HG03575 (cell line): ENCODE measurements around the gene TNFSF10.

Source experiments
- ATAC-seq: cut with Tn5 transposase; IDR thresholded peaks from one replicate; pipeline ENCODE4 v1.9.1; 2021; ENCODE audit not compliant: unreplicated experiment, insufficient number of reproducible peaks, low FRiP score; ENCODE audit errors: extremely low read depth

Gene TNFSF10

DNA sequence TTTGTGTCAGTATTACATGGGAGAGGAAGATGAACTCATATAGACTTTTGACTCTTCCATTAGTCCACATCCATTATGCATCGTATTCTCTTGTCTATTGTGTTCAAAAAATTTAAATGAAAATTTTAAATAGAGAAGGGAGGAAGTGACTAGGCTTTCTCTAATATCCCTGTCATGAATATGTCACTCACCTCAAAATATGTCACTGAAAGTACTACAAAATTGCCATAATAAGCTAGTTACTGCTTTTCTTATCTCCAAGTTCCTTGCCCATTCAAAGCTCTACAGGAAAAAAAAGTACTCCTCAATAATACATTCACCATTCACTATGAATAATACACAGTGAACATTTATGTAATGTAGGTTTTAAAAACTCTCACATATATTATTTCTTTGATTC is 52.6 kb downstream of the TNFSF10 start:
- no peak for ATAC-seq

DNA sequence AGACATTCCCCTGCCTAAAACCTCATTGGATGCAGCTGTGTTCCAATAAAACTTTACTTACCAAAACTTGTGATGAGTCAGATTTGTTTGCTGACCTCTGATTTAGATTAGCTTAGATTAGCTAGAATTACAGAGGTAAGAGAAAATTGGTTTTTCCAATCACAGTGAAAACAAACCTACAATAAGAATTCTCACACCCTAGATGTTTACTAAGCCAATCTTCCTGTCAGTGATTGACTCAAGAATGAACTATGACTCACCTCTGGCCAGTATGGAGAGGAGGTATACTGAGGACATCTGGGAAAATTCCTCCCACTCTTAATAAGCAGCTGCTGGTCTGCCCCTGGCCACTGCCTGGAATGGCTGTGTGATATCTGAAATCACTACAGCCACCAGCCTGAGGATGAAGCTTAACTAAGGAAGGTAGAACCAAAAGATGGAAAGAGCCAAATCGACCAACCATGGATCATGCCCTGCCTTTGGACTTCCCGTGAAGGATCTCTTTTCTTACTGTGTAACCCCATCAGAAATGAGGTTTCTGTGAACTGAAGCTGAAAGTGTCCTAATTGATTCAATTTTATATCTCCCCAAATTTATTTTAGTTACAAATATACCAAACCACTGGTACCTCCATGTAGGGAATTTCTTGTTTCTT is 55.9 kb downstream of the TNFSF10 start:
- ATAC-seq, result no peak

DNA sequence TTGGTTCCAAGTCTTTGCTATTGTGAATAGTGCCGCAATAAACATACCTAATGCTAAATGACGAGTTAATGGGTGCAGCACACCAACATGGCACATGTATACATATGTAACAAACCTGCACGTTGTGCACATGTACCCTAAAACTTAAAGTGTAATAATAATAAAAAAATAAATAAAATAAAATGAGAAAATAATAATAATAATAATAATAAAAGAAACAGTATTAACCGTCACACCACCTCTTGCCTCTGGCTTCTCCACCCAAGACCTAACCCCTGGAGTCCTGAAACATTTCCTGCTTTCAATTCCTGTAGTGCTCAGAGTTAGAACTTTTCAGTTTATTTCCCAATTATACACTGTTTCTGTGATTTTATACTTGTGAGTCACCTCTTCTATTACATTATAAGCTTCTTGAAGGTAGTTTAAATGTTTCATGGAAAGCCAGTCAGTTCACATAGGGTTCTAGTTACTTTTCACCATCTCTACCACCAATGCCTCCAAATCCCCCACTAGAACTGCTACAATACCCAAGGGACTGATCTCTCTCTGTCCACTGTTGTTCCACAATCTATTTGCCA is 56.6 kb downstream of the TNFSF10 start:
- no peak for ATAC-seq

DNA sequence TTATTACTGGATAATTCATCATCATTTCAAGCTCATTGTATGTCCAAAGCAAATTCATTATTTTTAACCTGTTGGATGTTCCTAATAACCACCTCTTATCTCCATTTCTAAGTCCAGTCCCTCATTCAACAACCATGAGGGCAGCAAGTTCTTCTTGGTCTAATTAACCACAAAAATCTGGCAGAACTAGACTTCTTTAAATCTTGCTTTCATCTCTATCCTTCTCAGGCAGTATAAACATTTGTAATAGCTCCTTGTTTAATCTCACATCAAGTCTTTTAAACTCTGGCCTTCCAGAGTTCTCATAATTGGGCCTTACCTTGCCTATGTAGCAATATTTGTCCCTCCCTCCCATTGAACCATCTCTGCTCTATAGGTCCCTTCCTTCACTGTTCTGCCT is 57.9 kb downstream of the TNFSF10 start:
- ATAC-seq, result no peak

DNA sequence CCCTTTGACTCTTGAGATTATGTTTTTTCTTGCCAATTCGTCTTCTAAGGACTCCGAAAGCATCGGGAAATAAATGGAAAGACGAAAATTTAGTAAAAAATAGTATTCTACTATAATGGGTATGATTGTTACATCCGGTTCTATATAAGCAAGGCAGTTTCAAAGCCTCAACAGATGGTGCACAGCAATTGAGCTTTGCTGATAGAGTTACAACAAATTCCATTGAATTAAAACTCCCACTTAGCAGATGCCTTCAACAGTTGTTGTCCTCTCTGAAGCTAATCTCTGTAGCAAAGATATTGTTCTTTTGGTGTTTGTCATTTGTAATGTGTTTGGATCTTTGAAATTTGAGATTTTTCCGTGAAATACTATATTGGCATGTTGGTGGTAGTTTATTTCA is 58.9 kb downstream of the TNFSF10 start:
- ATAC-seq, result no peak

DNA sequence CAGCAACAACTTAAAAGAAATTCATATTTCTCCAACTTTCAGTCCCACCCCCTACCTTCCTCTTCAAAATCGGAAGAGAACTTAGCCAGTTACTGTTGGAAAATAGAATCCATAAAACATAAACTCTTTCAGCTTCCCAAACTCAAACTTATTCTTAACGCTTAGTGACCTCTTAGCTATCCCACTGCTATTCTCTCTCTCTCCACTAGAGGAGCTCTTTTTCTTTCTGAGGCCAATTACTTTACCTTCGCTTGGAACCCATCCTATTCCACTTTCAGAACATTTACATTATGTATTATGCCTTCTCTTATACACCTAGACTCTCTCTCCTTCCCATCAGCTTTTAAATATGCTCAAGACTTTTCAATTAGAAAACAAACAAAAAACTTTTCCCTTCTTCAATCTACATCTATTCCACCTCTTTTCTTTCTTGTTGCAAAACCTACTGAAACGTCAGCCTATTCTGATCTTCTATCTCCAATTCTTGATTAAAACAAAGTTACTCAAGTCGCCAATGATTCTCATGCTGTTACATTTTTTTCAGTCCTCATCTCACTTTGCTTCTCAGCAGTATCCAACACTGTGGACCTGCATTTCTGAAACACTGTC is 61.6 kb downstream of the TNFSF10 start:
- ATAC-seq, result no peak

DNA sequence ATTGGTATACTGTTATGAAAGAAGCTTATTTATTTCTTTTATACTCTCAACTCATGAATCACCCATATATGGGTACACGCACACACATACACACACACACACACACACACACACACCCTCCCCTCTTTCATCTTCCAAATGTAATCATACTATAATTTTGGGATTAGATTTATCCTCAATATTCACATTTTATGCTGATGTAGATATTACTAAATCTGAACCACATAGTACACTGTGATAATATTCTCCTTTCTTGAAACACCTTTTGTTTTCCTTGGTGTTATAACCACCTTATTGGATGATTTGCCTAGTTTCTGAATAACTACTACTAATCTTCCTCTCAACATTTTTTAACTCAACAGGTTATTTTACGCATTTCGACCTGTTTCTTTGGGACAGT is 66.8 kb downstream of the TNFSF10 start:
- no peak for ATAC-seq
